HCEC 1CT (cell line): ENCODE measurements around the gene RCOR1.

Experiments
- DNase-seq: peaks from one replicate; pipeline ENCODE4 v3.0.0-alpha.2; 2017

RCOR1 gene

GRCh38 chr14:102684298-102684663 is 91.8 kb downstream of the RCOR1 start:
- DNase-seq: no peak

- DNase-seq: no peak
Observed at GRCh38 chr14:102686196-102686801, 93.8 kb downstream of the RCOR1 start.

- DNase-seq: no peak
Observed at GRCh38 chr14:102688290-102688689, 95.8 kb downstream of the RCOR1 start.

- no peak for DNase-seq
Observed at GRCh38 chr14:102690509-102691286, 98.2 kb downstream of the RCOR1 start.

- DNase-seq: no peak
Observed at GRCh38 chr14:102691763-102692162, 99.3 kb downstream of the RCOR1 start.

- DNase-seq: no peak
Observed at GRCh38 chr14:102692334-102692733, 99.9 kb downstream of the RCOR1 start.

- DNase-seq: no peak
Observed at GRCh38 chr14:102693006-102693755, 100.7 kb downstream of the RCOR1 start.

GRCh38 chr14:102694530-102695166 is 102.2 kb downstream of the RCOR1 start:
- peak; percentile 63 for DNase-seq

GRCh38 chr14:102695167-102695555 is 102.7 kb downstream of the RCOR1 start:
- no peak for DNase-seq

GRCh38 chr14:102696332-102696731 is 103.9 kb downstream of the RCOR1 start:
- DNase-seq: no peak

- DNase-seq: no peak
Observed at GRCh38 chr14:102696856-102697495, 104.5 kb downstream of the RCOR1 start.

GRCh38 chr14:102697501-102697900 is 105.1 kb downstream of the RCOR1 start:
- no peak for DNase-seq

GRCh38 chr14:102699416-102700110 is 107.1 kb downstream of the RCOR1 start:
- DNase-seq: peak; percentile 25

GRCh38 chr14:102708494-102708893 is 116.0 kb downstream of the RCOR1 start:
- no peak for DNase-seq

GRCh38 chr14:102711207-102711606 is 118.8 kb downstream of the RCOR1 start:
- DNase-seq: no peak

GRCh38 chr14:102711946-102712345 is 119.5 kb downstream of the RCOR1 start:
- DNase-seq: no peak

GRCh38 chr14:102717276-102717675 is 124.8 kb downstream of the RCOR1 start:
- no peak for DNase-seq

- DNase-seq: no peak
Observed at GRCh38 chr14:102722646-102723045, 130.2 kb downstream of the RCOR1 start.

GRCh38 chr14:102723650-102724049 is 131.2 kb downstream of the RCOR1 start:
- no peak for DNase-seq

GRCh38 chr14:102726191-102726949 is 133.9 kb downstream of the RCOR1 start:
- no peak for DNase-seq

- no peak for DNase-seq
Observed at GRCh38 chr14:102727336-102728095, 135.1 kb downstream of the RCOR1 start.
